Mononuclear cell (primary cell): ENCODE measurements around the gene SAMD10. TPM values are rescaled to one million over a fixed set of nuclear protein-coding genes. Genes with fewer than 3 reads are reported as not detected.
"Not testable (repeated sequence)": the region's sequence is repeated elsewhere in the genome, so short reads cannot be mapped to it uniquely, and the experiment has no call there.

ENCODE experiments used
- H3K27me3 ChIP-seq: 2 replicates; pipeline ENCODE4 v1.6.0; 2011; ENCODE audit warnings: low read length, control low read depth; ENCODE audit not compliant: insufficient read depth
- H3K4me1 ChIP-seq: 2 replicates; pipeline ENCODE4 v1.5.1; 2011; ENCODE audit warnings: mild to moderate bottlenecking, low read length, control low read depth; ENCODE audit not compliant: insufficient read depth
- H3K4me3 ChIP-seq: 2 replicates; pipeline ENCODE4 v1.5.1; 2011; ENCODE audit warnings: mild to moderate bottlenecking, low read length, moderate library complexity
- H3K9me3 ChIP-seq: 2 replicates; pipeline ENCODE4 v1.5.1; 2011; ENCODE audit warnings: low read depth, mild to moderate bottlenecking, control low read depth, low read length
- total RNA-seq: library from RNA; depleted of rRNA; stranded (reverse); fragments of >200 nt; gene quantifications from one replicate; pipeline ENCODE4 v1.2.3, GENCODE V29; 2012

SAMD10 gene
- 2.3 TPM for total RNA-seq

GRCh38 chr20:63979557-63980316, at the start of gene SAMD10:
SAMD10 (minus strand) TSS chr20:63979642; CDS start chr20:63979467, 175 bp downstream.
- Histone ChIP-seq H3K4me3 (peak within 1 kb of the TSS; percentile 37), H3K4me1 (peaks cover 48% of the 10 kb centered on the region), H3K27me3 (no peaks in the 10 kb centered on the region)

GRCh38 chr20:64027981-64028685, 48.7 kb upstream of the SAMD10 start:
- H3K4me1 ChIP-seq, result no peaks in the 10 kb centered on the region
- H3K4me3 ChIP-seq, result no peak overlapping the region
- H3K27me3 ChIP-seq, result no peaks in the 10 kb centered on the region
- no peaks in the 10 kb centered on the region for H3K9me3 ChIP-seq

More at GRCh38 chr20:63979557-63980316, at the start of gene SAMD10:
- no peaks in the 10 kb centered on the region for H3K9me3 ChIP-seq

GRCh38 chr20:64025826-64026412, 46.5 kb upstream of the SAMD10 start:
- H3K27me3 ChIP-seq, result no peaks in the 10 kb centered on the region
- no peaks in the 10 kb centered on the region for H3K9me3 ChIP-seq
- no peaks in the 10 kb centered on the region for H3K4me1 ChIP-seq
- H3K4me3 ChIP-seq, result no peak overlapping the region

GRCh38 chr20:64025101-64025825, 45.8 kb upstream of the SAMD10 start:
- H3K4me1 ChIP-seq, result no peaks in the 10 kb centered on the region
- no peak overlapping the region for H3K4me3 ChIP-seq
- no peaks in the 10 kb centered on the region for H3K27me3 ChIP-seq
- no peaks in the 10 kb centered on the region for H3K9me3 ChIP-seq

GRCh38 chr20:64024141-64024990, 44.9 kb upstream of the SAMD10 start:
- no peaks in the 10 kb centered on the region for H3K27me3 ChIP-seq
- no peak overlapping the region for H3K4me3 ChIP-seq
- H3K4me1 ChIP-seq, result no peaks in the 10 kb centered on the region

GRCh38 chr20:64023361-64024140, 44.1 kb upstream of the SAMD10 start:
- no peaks in the 10 kb centered on the region for H3K9me3 ChIP-seq
- H3K27me3 ChIP-seq, result no peaks in the 10 kb centered on the region
- no peaks in the 10 kb centered on the region for H3K4me1 ChIP-seq
- H3K4me3 ChIP-seq, result no peak overlapping the region

More at GRCh38 chr20:64024141-64024990, 44.9 kb upstream of the SAMD10 start:
- no peaks in the 10 kb centered on the region for H3K9me3 ChIP-seq

GRCh38 chr20:64022671-64023360, 43.4 kb upstream of the SAMD10 start:
- no peaks in the 10 kb centered on the region for H3K27me3 ChIP-seq
- H3K9me3 ChIP-seq, result no peaks in the 10 kb centered on the region
- H3K4me3 ChIP-seq, result no peak overlapping the region
- H3K4me1 ChIP-seq, result no peaks in the 10 kb centered on the region

- Histone ChIP-seq H3K27me3 (no peaks in the 10 kb centered on the region), H3K9me3 (no peaks in the 10 kb centered on the region), H3K4me1 (no peaks in the 10 kb centered on the region), H3K4me3 (no peak overlapping the region)
Observed at GRCh38 chr20:64021124-64021975, 41.9 kb upstream of the SAMD10 start.

GRCh38 chr20:64015635-64016034, 36.2 kb upstream of the SAMD10 start:
- Histone ChIP-seq H3K4me1 (peaks cover 23% of the 10 kb centered on the region), H3K4me3 (no peak overlapping the region), H3K27me3 (no peaks in the 10 kb centered on the region), H3K9me3 (no peaks in the 10 kb centered on the region)

GRCh38 chr20:64012385-64013154, 33.1 kb upstream of the SAMD10 start:
- H3K4me1 ChIP-seq, result peaks cover 27% of the 10 kb centered on the region
- H3K27me3 ChIP-seq, H3K9me3 ChIP-seq, H3K4me3 ChIP-seq: not testable (repeated sequence)

- no peaks in the 10 kb centered on the region for H3K27me3 ChIP-seq
- no peak overlapping the region for H3K4me3 ChIP-seq
- no peaks in the 10 kb centered on the region for H3K9me3 ChIP-seq
- peaks cover 27% of the 10 kb centered on the region for H3K4me1 ChIP-seq
Observed at GRCh38 chr20:64011366-64011779, 31.9 kb upstream of the SAMD10 start.

- Histone ChIP-seq H3K4me1 (peaks cover 27% of the 10 kb centered on the region), H3K4me3 (no peak overlapping the region), H3K27me3 (no peaks in the 10 kb centered on the region), H3K9me3 (no peaks in the 10 kb centered on the region)
Observed at GRCh38 chr20:64010711-64011237, 31.3 kb upstream of the SAMD10 start.
